Measurements from ENCODE around the gene BAAT. TPM values are rescaled to one million over a fixed set of nuclear protein-coding genes. Genes with fewer than 3 reads are reported as not detected.
A peak's percentile ranks its signal among the peaks of the same experiment; 100 is the strongest.

The BAAT gene
- total RNA-seq, 1 donor from 2014 or later = not detected

GRCh38 chr9:101408374-101409078 is 23.7 kb upstream of the BAAT start:
- no peaks in the 10 kb centered on the region for H3K27me3 Mint-ChIP-seq
- ATAC-seq (ENCODE audit: low read depth) (no peak), DNase-seq (no peak)
- TF ChIP-seq CTCF (IDR thresholded peaks at IDR 0.05) = no peak
- peaks cover 81% of the 10 kb centered on the region for H3K36me3 Mint-ChIP-seq (ENCODE audit: low read depth)
- ChIA-PET CTCF (no interaction called here), POLR2A (interaction anchor here (0.6 kb wide), 1 partner anchor 810 kb away, joined by 3 read pairs; no protein-coding TSS in a partner anchor)
- H3K9me3 Mint-ChIP-seq = peaks cover 54% of the 10 kb centered on the region
- no peak overlapping the region for H3K4me3 Mint-ChIP-seq
- intact Hi-C loops (cut with micrococcal nuclease) = no loop called here
- no peaks in the 10 kb centered on the region for H3K4me1 Mint-ChIP-seq
- H3K27ac Mint-ChIP-seq = no peak overlapping the region

GRCh38 chr9:101403516-101404285 is 18.9 kb upstream of the BAAT start:
- H3K4me3 Mint-ChIP-seq = no peak overlapping the region
- peaks cover 35% of the 10 kb centered on the region for H3K4me1 Mint-ChIP-seq
- POLR2A ChIA-PET = no interaction called here
- CTCF ChIA-PET = interaction anchor here (1.1 kb wide), 1 partner anchor 45 kb away, joined by 3 read pairs; no protein-coding TSS in a partner anchor
- H3K27me3 Mint-ChIP-seq = no peaks in the 10 kb centered on the region
- no peak overlapping the region for H3K27ac Mint-ChIP-seq
- TF ChIP-seq CTCF (IDR thresholded peaks at IDR 0.05) = no peak
- H3K36me3 Mint-ChIP-seq (ENCODE audit: low read depth) = peaks cover 90% of the 10 kb centered on the region
- intact Hi-C loops (cut with micrococcal nuclease) = no loop called here
- peaks cover 47% of the 10 kb centered on the region for H3K9me3 Mint-ChIP-seq
- ATAC-seq (ENCODE audit: low read depth) = no peak
- DNase-seq = no peak

GRCh38 chr9:101400120-101400519 is 15.3 kb upstream of the BAAT start:
- H3K27me3 Mint-ChIP-seq = no peaks in the 10 kb centered on the region
- intact Hi-C loops (cut with micrococcal nuclease) = no loop called here
- H3K27ac Mint-ChIP-seq = no peak overlapping the region
- ChIA-PET CTCF (no interaction called here), POLR2A (no interaction called here)
- no peak for DNase-seq
- H3K4me1 Mint-ChIP-seq = peaks cover 65% of the 10 kb centered on the region
- H3K4me3 Mint-ChIP-seq = peak overlapping the region; percentile 97
- H3K36me3 Mint-ChIP-seq (ENCODE audit: low read depth) = peaks cover 78% of the 10 kb centered on the region
- H3K9me3 Mint-ChIP-seq = peaks cover 18% of the 10 kb centered on the region
- TF ChIP-seq CTCF (IDR thresholded peaks at IDR 0.05) = no peak
- ATAC-seq (ENCODE audit: low read depth) = no peak

GRCh38 chr9:101399643-101399970 is 14.8 kb upstream of the BAAT start:
- no peak for ATAC-seq (ENCODE audit: low read depth)
- H3K4me1 Mint-ChIP-seq = peaks cover 70% of the 10 kb centered on the region
- POLR2A ChIA-PET = interaction anchor here (0.7 to 2.3 kb wide), 4 partner anchors 11 to 134 kb away, joined by 3 to 23 read pairs (median 4); partner anchors contain the start of gene RNF20
- H3K36me3 Mint-ChIP-seq (ENCODE audit: low read depth) = peaks cover 78% of the 10 kb centered on the region
- H3K27ac Mint-ChIP-seq = no peak overlapping the region
- H3K4me3 Mint-ChIP-seq = peak overlapping the region; percentile 97
- CTCF ChIA-PET = no interaction called here
- peaks cover 13% of the 10 kb centered on the region for H3K9me3 Mint-ChIP-seq
- no peak for TF ChIP-seq CTCF (IDR thresholded peaks at IDR 0.05)
- H3K27me3 Mint-ChIP-seq = no peaks in the 10 kb centered on the region
- intact Hi-C loops (cut with micrococcal nuclease) = loop anchor here (2.0 to 5.0 kb wide), 3 partner anchors 987 to 1577 kb away; partner anchors contain the start of genes ERP44, INVS and NR4A3
- no peak for DNase-seq

Measured in activated B cell treated with CpG ODN at 0.5 μM for 24 hours (primary cell).